K562 (cell line): Measurements from ENCODE around the gene NEUROG1. TPM values are rescaled to one million over a fixed set of nuclear protein-coding genes. Genes with fewer than 3 reads are reported as not detected.

Source experiments
- ATAC-seq: fragments of 200-7000 bp; cut with Tn5 transposase; 3 replicates; pipeline ENCODE4 v1.9.1; 2020; ENCODE audit warnings: moderate library complexity
- BruUV-seq: library from RNA; stranded (reverse); fragments of 400-500 nt; replicated peaks from 2 replicates; lab custom pipeline; 2021; lab: Mats Ljungman, UMichigan
- CTCF ChIA-PET: fragments of 300-600 bp; formaldehyde crosslinking; extraction: SDS; loops from one replicate; lab custom pipeline; 2021; ENCODE audit warnings: low intra/inter-chr PET ratio; lab: Yijun Ruan, JAX
- POLR2A ChIA-PET: fragments of 300-600, 350-650 bp; sonication (Branson Sonifier 250); formaldehyde crosslinking; extraction: SDS; loops from one replicate; lab custom pipeline; 2021; ENCODE audit warnings: antibody characterized with exemption, inconsistent platforms; lab: Yijun Ruan, JAX
- DNase-seq, 4 experiments: peaks; one replicate each; pipeline versions ENCODE4 v3.0.0 to v3.0.0-alpha.2; 2011 to 2018; ENCODE audit warnings: low spot score in 3 of 4, mixed read lengths in 3 of 4; ENCODE audit errors: extremely low read depth in 1 of 4
- FAIRE-seq: peaks from 2 replicates; lab custom pipeline; 2011; peaks lifted over from hg19 to GRCh38; lab: Jason Lieb, UNC
- H2AFZ ChIP-seq: 2 replicates; pipeline ENCODE4 v1.6.0; 2011; ENCODE audit warnings: low read depth, low read length, control low read depth, inconsistent platforms
- H3K27ac ChIP-seq: fragments of 200-600 bp; 3 replicates; pipeline ENCODE4 v1.8.0; 2011; ENCODE audit warnings: low read depth, mild to moderate bottlenecking, control low read depth, inconsistent platforms, low read length, moderate library complexity, mixed read lengths; ENCODE audit errors: extremely low read depth
- H3K27me3 ChIP-seq, 2 experiments: fragments of 300-600 bp in 1 of 2; 2 replicates in 1 of 2; 3 replicates in 1 of 2; pipeline versions ENCODE4 v1.6.0 to v1.8.0; 2011; ENCODE audit warnings: inconsistent platforms in 2 of 2, low read length in 2 of 2, mild to moderate bottlenecking in 1 of 2, mixed read lengths in 1 of 2, moderate library complexity in 1 of 2; ENCODE audit not compliant: control insufficient read depth in 2 of 2, insufficient read depth in 2 of 2
- H3K36me3 ChIP-seq: fragments of 300-600 bp; 3 replicates; pipeline ENCODE4 v1.8.0; 2011; ENCODE audit warnings: mild to moderate bottlenecking, low read length, inconsistent platforms; ENCODE audit not compliant: control insufficient read depth, insufficient read depth
- H3K4me1 ChIP-seq, 2 experiments: fragments of 200-600 bp in 1 of 2; replicated peaks in 1 of 2; 2 replicates in 1 of 2; 3 replicates in 1 of 2; pipeline versions ENCODE4 v1.5.1 to v1.8.0; 2011; ENCODE audit warnings: inconsistent platforms in 2 of 2, low read length in 2 of 2, mild to moderate bottlenecking in 1 of 2, mixed read lengths in 1 of 2, moderate library complexity in 1 of 2; ENCODE audit not compliant: control insufficient read depth in 2 of 2, insufficient read depth in 2 of 2
- H3K4me2 ChIP-seq: 2 replicates; pipeline ENCODE4 v1.6.1; 2011; ENCODE audit warnings: low read length, control low read depth, inconsistent platforms, mixed read lengths; ENCODE audit not compliant: insufficient read depth
- H3K4me3 ChIP-seq: fragments of 200-600 bp; sonication (generic), shearing (Covaris generic); 2 replicates; pipeline ENCODE4 v1.5.1; 2016; ENCODE audit warnings: control low read depth, inconsistent platforms
- H3K79me2 ChIP-seq: fragments of 200-600 bp; 3 replicates; pipeline ENCODE4 v1.8.0; 2011; ENCODE audit warnings: low read length, inconsistent platforms; ENCODE audit not compliant: control insufficient read depth, insufficient read depth
- H3K9ac ChIP-seq, 2 experiments: 2 replicates each; pipeline versions ENCODE4 v1.6.0 to v1.6.1; 2011; ENCODE audit warnings: low read depth in 2 of 2, low read length in 2 of 2, control low read depth in 1 of 2, inconsistent platforms in 1 of 2, mild to moderate bottlenecking in 1 of 2, mixed read lengths in 1 of 2; ENCODE audit not compliant: insufficient read depth in 1 of 2
- H3K9me1 ChIP-seq: one replicate; pipeline ENCODE4 v1.6.0; 2011; ENCODE audit warnings: inconsistent platforms, mild to moderate bottlenecking, low read length, moderate library complexity; ENCODE audit not compliant: control insufficient read depth, insufficient read depth
- H3K9me3 ChIP-seq: replicated peaks from 2 replicates; pipeline ENCODE4 v1.5.1; 2011; ENCODE audit warnings: low read depth, low read length, inconsistent platforms; ENCODE audit not compliant: control insufficient read depth, insufficient read depth
- H4K20me1 ChIP-seq: replicated peaks from 2 replicates; pipeline ENCODE4 v1.6.1; 2011; ENCODE audit warnings: low read length, inconsistent platforms, mixed read lengths; ENCODE audit not compliant: control insufficient read depth, insufficient read depth
- DMBX1 ChIP-seq: fragments of 250-450 bp; sonication (Bioruptor Pico); IDR thresholded peaks from 2 replicates; pipeline ENCODE4 v1.8.0; 2022; ENCODE audit warnings: inconsistent platforms, mild to moderate bottlenecking, moderate library complexity, borderline replicate concordance
- ZSCAN32 ChIP-seq: fragments of 450-650 bp; formaldehyde crosslinking; IDR thresholded peaks from 2 replicates; pipeline ENCODE4 v1.4.0; 2020; ENCODE audit warnings: mild to moderate bottlenecking, moderate library complexity
- WGBS: fragments of 100-300 bp; shearing (Covaris generic); methylation state at CpG from one replicate; pipeline ENCODE4 v1.1.6; 2016; ENCODE audit warnings: low coverage, mixed read lengths; ENCODE audit not compliant: insufficient coverage; ENCODE audit errors: missing lambda C conversion rate; 5-methylcytosine and 5-hydroxymethylcytosine counted together
- in situ Hi-C: fragments of 300-500 bp; cut with MboI; formaldehyde crosslinking; loops from 4 replicates; pipeline ENCODE4 v1.15.0; 2018; ENCODE audit warnings: inconsistent platforms, mixed read lengths
- intact Hi-C: fragments of 100-400 bp; cut with micrococcal nuclease; formaldehyde crosslinking; loops from 2 replicates; pipeline ENCODE4 v1.14.2; 2022
- polyA plus RNA-seq, 8 experiments: library from polyadenylated mRNA; depleted of rRNA in 4 of 8; stranded (reverse) in 5 of 8; unstranded in 3 of 8; fragments of >200 nt; fragmentation: Nextera tagmentation in 2 of 8; fragmentation: Illumina TruSeq in 1 of 8; extraction: Ambion mirVana in 2 of 8; extraction: Trizol in 1 of 8; gene quantifications; 2 replicates each; pipeline versions ENCODE4 v1.2.1 to v1.2.3, GENCODE V29; 2011 to 2014; ENCODE audit warnings: inconsistent platforms in 1 of 8, missing spikeins in 1 of 8
- total RNA-seq, 7 experiments: library from RNA; depleted of rRNA in 6 of 7; stranded (reverse); fragments of >200 nt in 6 of 7; fragmentation: Illumina TruSeq in 2 of 7; extraction: Trizol in 2 of 7; gene quantifications; 2 replicates each; pipeline versions ENCODE4 v1.2.1 to v1.2.3, GENCODE V29; 2011 to 2021; ENCODE audit warnings: low replicate concordance in 1 of 7
- TF ChIP-seq, protein P1 (sequence below): IDR thresholded peaks from 2 replicates; pipeline ENCODE4 v1.6.1; 2016; ENCODE audit warnings: missing genetic modification characterization, missing compliant biosample characterization
- TF ChIP-seq, protein P2 (sequence below): sonication (generic); formaldehyde crosslinking; IDR thresholded peaks from 2 replicates; pipeline ENCODE4 v1.8.1; 2023; ENCODE audit warnings: mild to moderate bottlenecking, missing genetic modification reagents
- TF ChIP-seq, protein P3 (sequence below): IDR thresholded peaks from 2 replicates; pipeline ENCODE4 v1.6.1; 2011; ENCODE audit not compliant: insufficient read length; ENCODE audit errors: extremely low read depth
- TF ChIP-seq, protein P4 (sequence below): fragments of 250-450 bp; sonication (Bioruptor Pico); IDR thresholded peaks from 2 replicates; pipeline ENCODE4 v1.5.0; 2020; ENCODE audit warnings: mild to moderate bottlenecking

NEUROG1 gene
- total and polyA plus RNA-seq, 9 of the 15 experiments (the other 6 are each of a cell fraction or from before 2014, with no cell fraction given) = not detected

DNA sequence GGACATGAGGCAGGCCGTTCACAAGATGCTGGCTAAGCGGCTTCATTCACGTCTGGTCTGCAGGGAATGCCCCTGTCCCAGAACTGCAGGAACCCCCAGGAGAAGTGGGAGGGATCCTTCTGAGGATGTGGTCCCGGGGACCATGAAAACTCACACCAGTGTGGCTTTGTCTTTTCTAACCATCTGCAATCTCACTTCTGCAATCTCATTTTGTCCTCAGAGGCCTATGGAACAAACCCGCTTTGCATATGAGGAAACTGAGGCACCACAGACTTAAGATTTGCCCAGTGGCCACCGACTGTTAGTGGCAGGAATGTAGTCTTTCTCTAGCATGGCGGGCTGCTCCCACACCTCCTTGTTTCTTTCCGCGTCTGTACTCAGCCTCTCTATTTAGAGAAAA is 36.1 kb upstream of the NEUROG1 start (continued):
- TF ChIP-seq, protein P1, sequence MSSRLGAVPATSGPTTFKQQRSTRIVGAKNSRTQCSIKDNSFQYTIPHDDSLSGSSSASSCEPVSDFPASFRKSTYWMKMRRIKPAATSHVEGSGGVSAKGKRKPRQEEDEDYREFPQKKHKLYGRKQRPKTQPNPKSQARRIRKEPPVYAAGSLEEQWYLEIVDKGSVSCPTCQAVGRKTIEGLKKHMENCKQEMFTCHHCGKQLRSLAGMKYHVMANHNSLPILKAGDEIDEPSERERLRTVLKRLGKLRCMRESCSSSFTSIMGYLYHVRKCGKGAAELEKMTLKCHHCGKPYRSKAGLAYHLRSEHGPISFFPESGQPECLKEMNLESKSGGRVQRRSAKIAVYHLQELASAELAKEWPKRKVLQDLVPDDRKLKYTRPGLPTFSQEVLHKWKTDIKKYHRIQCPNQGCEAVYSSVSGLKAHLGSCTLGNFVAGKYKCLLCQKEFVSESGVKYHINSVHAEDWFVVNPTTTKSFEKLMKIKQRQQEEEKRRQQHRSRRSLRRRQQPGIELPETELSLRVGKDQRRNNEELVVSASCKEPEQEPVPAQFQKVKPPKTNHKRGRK = no peak
- TF ChIP-seq, protein P2, sequence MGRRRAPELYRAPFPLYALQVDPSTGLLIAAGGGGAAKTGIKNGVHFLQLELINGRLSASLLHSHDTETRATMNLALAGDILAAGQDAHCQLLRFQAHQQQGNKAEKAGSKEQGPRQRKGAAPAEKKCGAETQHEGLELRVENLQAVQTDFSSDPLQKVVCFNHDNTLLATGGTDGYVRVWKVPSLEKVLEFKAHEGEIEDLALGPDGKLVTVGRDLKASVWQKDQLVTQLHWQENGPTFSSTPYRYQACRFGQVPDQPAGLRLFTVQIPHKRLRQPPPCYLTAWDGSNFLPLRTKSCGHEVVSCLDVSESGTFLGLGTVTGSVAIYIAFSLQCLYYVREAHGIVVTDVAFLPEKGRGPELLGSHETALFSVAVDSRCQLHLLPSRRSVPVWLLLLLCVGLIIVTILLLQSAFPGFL = no peak
- TF ChIP-seq ZSCAN32 (CRISPR knock-in tag) = no peak

DNA sequence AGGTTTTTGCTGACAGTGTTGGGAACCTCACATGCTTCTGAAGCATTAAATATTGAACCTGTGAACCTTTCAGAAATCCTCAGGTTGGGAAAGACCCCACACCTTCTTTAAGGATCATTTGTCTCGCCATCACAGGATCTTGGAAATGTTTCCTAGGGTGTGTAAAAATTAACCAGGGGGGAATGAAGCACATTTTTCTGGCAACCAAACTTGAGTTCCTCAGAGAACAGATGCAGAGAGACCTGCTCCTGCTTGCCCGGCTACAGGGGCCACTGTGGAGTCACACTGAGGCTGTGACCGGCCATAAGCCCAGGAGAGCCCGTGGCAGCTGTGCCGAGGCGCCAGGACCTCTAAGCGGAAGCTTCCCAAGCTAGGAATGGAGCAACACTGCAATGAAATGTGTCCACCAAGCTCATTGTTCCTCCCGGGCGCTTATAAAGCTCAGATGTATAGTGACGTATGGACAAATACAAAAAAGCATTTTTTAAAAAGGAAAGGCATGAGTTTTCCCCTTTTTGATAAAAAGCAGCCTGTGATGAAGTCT is 35.4 kb upstream of the NEUROG1 start:
- CTCF ChIA-PET = interaction anchor here (0.8 kb wide), 1 partner anchor 107 kb away, joined by 3 read pairs; no protein-coding TSS in a partner anchor
- BruUV-seq = no TSS peak
- DNase-seq (no peak), FAIRE-seq (no peak), ATAC-seq (no peak)
- Histone ChIP-seq H3K9me3 (no peaks in the 10 kb centered on the region), H3K79me2 (no peaks in the 10 kb centered on the region), H3K27me3 (peaks cover 2 to 24% of the 10 kb centered on the region in 2 experiments; a peak in 3 of 5 replicates), H3K4me1 (peaks cover 7 to 8% of the 10 kb centered on the region in 2 experiments), H3K36me3 (no peaks in the 10 kb centered on the region), H3K9ac (no peak overlapping the region), H3K4me2 (no peak overlapping the region), H3K4me3 (no peak overlapping the region), H3K27ac (no peak overlapping the region), H4K20me1 (0 out of 2 replicates have a peak, but pooled peaks cover 3% of the 10 kb centered on the region), H3K9me1 (no peaks in the 10 kb centered on the region), H2AFZ (no peak overlapping the region)
- in situ Hi-C loops (no loop called here), intact Hi-C loops (no loop called here)
- TF ChIP-seq, protein P3, sequence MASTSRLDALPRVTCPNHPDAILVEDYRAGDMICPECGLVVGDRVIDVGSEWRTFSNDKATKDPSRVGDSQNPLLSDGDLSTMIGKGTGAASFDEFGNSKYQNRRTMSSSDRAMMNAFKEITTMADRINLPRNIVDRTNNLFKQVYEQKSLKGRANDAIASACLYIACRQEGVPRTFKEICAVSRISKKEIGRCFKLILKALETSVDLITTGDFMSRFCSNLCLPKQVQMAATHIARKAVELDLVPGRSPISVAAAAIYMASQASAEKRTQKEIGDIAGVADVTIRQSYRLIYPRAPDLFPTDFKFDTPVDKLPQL = no peak
- TF ChIP-seq, protein P4, sequence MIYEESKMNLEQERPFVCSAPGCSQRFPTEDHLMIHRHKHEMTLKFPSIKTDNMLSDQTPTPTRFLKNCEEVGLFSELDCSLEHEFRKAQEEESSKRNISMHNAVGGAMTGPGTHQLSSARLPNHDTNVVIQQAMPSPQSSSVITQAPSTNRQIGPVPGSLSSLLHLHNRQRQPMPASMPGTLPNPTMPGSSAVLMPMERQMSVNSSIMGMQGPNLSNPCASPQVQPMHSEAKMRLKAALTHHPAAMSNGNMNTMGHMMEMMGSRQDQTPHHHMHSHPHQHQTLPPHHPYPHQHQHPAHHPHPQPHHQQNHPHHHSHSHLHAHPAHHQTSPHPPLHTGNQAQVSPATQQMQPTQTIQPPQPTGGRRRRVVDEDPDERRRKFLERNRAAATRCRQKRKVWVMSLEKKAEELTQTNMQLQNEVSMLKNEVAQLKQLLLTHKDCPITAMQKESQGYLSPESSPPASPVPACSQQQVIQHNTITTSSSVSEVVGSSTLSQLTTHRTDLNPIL (CRISPR knock-in tag) = no peak
- TF ChIP-seq DMBX1 (CRISPR knock-in tag) = no peak
- 7% methylated on average over 10 of the region's 10 CpGs for WGBS
- POLR2A ChIA-PET = no interaction called here
